Astrocyte (in vitro differentiated cells and primary cell): Measurements from ENCODE around the gene SIPA1. TPM values are rescaled to one million over a fixed set of nuclear protein-coding genes. Genes with fewer than 3 reads are reported as not detected.

Experiments
- DNase-seq: peaks from one replicate; pipeline ENCODE4 v3.0.0-alpha.2; 2010; ENCODE audit warnings: low read depth
- FAIRE-seq: peaks from 2 replicates; lab custom pipeline; 2011; peaks lifted over from hg19 to GRCh38; lab: Jason Lieb, UNC
- H2AFZ ChIP-seq: 2 replicates; pipeline ENCODE4 v1.6.0; 2012; ENCODE audit warnings: low read depth, low read length, inconsistent platforms
- H3K27ac ChIP-seq: 2 replicates; pipeline ENCODE4 v1.5.1; 2011; ENCODE audit warnings: low read depth, low read length, inconsistent platforms
- H3K27me3 ChIP-seq: 2 replicates; pipeline ENCODE4 v1.6.0; 2011; ENCODE audit warnings: low read length, inconsistent platforms; ENCODE audit not compliant: insufficient read depth
- H3K36me3 ChIP-seq: 2 replicates; pipeline ENCODE4 v1.5.1; 2011; ENCODE audit warnings: low read length, inconsistent platforms; ENCODE audit not compliant: insufficient read depth
- H3K4me1 ChIP-seq: 2 replicates; pipeline ENCODE4 v1.5.1; 2011; ENCODE audit warnings: low read length, inconsistent platforms; ENCODE audit not compliant: insufficient read depth
- H3K4me2 ChIP-seq: 2 replicates; pipeline ENCODE4 v1.6.0; 2012; ENCODE audit warnings: low read length, inconsistent platforms
- H3K4me3 ChIP-seq: 2 replicates; pipeline ENCODE4 v1.5.1; 2011; ENCODE audit warnings: low read depth, mild to moderate bottlenecking, low read length, inconsistent platforms; ENCODE audit not compliant: insufficient read depth
- H3K79me2 ChIP-seq: 2 replicates; pipeline ENCODE4 v1.6.0; 2012; ENCODE audit warnings: mild to moderate bottlenecking, low read length, inconsistent platforms; ENCODE audit not compliant: insufficient read depth
- H3K9ac ChIP-seq: 2 replicates; pipeline ENCODE4 v1.6.0; 2012; ENCODE audit warnings: mild to moderate bottlenecking, low read length, inconsistent platforms
- H3K9me3 ChIP-seq: 2 replicates; pipeline ENCODE4 v1.5.1; 2012; ENCODE audit warnings: low read depth, mild to moderate bottlenecking, low read length, inconsistent platforms; ENCODE audit not compliant: insufficient read depth
- H4K20me1 ChIP-seq: 2 replicates; pipeline ENCODE4 v1.6.0; 2012; ENCODE audit warnings: low read length, inconsistent platforms; ENCODE audit not compliant: insufficient read depth
- H3K27ac Mint-ChIP-seq: one replicate; pipeline ENCODE4 v1.8.0; 2021; ENCODE audit warnings: mild to moderate bottlenecking, mixed read lengths; ENCODE audit not compliant: unreplicated experiment
- H3K27me3 Mint-ChIP-seq: one replicate; pipeline ENCODE4 v1.8.0; 2021; ENCODE audit warnings: low read depth, mixed read lengths; ENCODE audit not compliant: unreplicated experiment
- H3K36me3 Mint-ChIP-seq: one replicate; pipeline ENCODE4 v1.8.0; 2021; ENCODE audit warnings: low read depth, mixed read lengths; ENCODE audit not compliant: unreplicated experiment
- H3K4me1 Mint-ChIP-seq: one replicate; pipeline ENCODE4 v1.8.0; 2021; ENCODE audit warnings: low read depth, mixed read lengths; ENCODE audit not compliant: unreplicated experiment
- H3K4me3 Mint-ChIP-seq: one replicate; pipeline ENCODE4 v1.8.0; 2021; ENCODE audit warnings: mild to moderate bottlenecking, moderate library complexity, mixed read lengths; ENCODE audit not compliant: unreplicated experiment
- H3K9me3 Mint-ChIP-seq: one replicate; pipeline ENCODE4 v1.8.0; 2021; ENCODE audit warnings: mild to moderate bottlenecking, mixed read lengths; ENCODE audit not compliant: unreplicated experiment
- EZH2 ChIP-seq: IDR thresholded peaks from 2 replicates; pipeline ENCODE4 v1.6.1; 2012; ENCODE audit warnings: mild to moderate bottlenecking, low read length, inconsistent platforms; ENCODE audit not compliant: insufficient read depth
- total RNA-seq: library from RNA; stranded (reverse); gene quantifications from 2 replicates; pipeline ENCODE4 v1.2.1, GENCODE V29; 2021
- TF ChIP-seq, protein P1 (sequence below): IDR thresholded peaks from 2 replicates; pipeline ENCODE4 v1.5.1; 2011; ENCODE audit warnings: low read depth, mild to moderate bottlenecking, inconsistent platforms, low read length, moderate library complexity; ENCODE audit not compliant: insufficient read depth

SIPA1 gene
- total RNA-seq, 1 donor from 2014 or later, result 26.7 TPM

DNA sequence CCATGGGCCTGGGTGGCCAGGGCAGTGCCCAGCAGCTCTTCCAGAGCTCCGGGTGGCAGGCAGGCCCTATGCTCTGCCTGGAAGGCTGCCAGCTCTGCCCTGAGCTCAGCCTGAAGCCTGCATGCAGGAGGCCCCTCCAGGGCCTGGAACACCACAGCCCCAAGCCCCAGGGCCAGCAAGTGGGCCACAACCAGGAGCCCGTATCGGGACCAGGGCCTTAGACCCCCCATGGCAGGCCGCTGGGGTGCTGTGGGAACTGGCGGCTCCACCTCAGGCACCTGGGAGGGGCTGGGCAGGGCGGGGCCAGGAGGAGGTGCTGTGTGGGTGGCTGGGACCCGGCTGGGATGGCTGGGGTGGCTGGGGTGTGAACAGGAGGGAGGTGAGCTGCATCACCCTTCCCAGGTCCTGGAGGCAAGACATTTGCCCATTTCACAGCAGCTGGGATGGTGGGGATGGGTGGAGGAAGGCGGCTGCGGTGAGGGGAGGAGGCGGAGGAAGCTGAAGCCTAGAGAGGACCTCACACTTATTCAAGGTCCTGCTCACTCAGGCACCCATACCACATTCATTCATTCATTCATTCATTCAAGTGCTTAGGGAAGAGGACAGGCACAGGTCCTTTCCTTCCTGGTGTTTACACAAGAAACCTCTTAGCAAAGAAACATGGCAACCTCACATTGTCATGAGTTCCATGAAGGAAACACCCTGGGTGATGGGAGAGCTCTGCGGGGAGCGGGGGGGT, 42.2 kb upstream of the SIPA1 start, which contains the start of gene KCNK7:
Gene KCNK7 (minus strand): TSS at position 258 of the 739 bp plus-strand sequence. CDS start 28 bp downstream, at position 230.
- H3K79me2 ChIP-seq, result no peaks in the 10 kb centered on the region
- FAIRE-seq (no peak), DNase-seq (no peak)
- no peak within 1 kb of the TSS for H3K4me3 Mint-ChIP-seq
- no peak within 1 kb of the TSS for H3K4me3 ChIP-seq
- TF ChIP-seq, protein P1, sequence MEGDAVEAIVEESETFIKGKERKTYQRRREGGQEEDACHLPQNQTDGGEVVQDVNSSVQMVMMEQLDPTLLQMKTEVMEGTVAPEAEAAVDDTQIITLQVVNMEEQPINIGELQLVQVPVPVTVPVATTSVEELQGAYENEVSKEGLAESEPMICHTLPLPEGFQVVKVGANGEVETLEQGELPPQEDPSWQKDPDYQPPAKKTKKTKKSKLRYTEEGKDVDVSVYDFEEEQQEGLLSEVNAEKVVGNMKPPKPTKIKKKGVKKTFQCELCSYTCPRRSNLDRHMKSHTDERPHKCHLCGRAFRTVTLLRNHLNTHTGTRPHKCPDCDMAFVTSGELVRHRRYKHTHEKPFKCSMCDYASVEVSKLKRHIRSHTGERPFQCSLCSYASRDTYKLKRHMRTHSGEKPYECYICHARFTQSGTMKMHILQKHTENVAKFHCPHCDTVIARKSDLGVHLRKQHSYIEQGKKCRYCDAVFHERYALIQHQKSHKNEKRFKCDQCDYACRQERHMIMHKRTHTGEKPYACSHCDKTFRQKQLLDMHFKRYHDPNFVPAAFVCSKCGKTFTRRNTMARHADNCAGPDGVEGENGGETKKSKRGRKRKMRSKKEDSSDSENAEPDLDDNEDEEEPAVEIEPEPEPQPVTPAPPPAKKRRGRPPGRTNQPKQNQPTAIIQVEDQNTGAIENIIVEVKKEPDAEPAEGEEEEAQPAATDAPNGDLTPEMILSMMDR, result no peak
- TF ChIP-seq EZH2, result no peak
- H3K9me3 Mint-ChIP-seq, result no peaks in the 10 kb centered on the region
- peaks cover 4% of the 10 kb centered on the region for H3K27me3 Mint-ChIP-seq
- H3K4me1 ChIP-seq, result peaks cover 4% of the 10 kb centered on the region
- no peaks in the 10 kb centered on the region for H3K27me3 ChIP-seq
- peaks cover 6% of the 10 kb centered on the region for H4K20me1 ChIP-seq
- H3K36me3 ChIP-seq, result peaks cover 2% of the 10 kb centered on the region
- H3K4me1 Mint-ChIP-seq, result no peaks in the 10 kb centered on the region
- no peaks in the 10 kb centered on the region for H3K9me3 ChIP-seq
- peaks cover 4% of the 10 kb centered on the region for H3K36me3 Mint-ChIP-seq
- no peak within 1 kb of the TSS for H3K4me2 ChIP-seq
- H3K27ac Mint-ChIP-seq, result no peak within 1 kb of the TSS
- no peak within 1 kb of the TSS for H3K9ac ChIP-seq
- H2AFZ ChIP-seq, result no peak within 1 kb of the TSS
- H3K27ac ChIP-seq, result no peak within 1 kb of the TSS

DNA sequence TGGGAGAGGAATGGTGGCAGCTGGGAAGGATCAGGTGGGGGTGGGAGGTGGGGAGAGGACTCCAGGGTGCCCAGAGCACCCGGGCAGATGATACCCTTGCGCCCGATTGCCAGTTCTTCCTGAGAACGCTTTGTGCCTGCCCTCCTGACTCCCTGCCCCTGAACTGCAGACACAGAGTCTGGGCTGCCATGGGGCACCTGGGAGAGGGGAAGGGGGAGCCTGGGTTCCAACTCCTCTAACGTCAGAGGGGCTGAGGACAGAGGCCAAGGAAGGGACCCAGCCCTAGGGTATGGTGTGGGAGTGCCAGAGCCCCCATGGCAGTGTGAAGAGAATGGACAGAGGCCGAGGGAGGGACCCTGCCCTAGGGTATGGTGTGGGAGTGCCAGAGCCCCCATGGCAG, 41.4 kb upstream of the SIPA1 start:
- Histone ChIP-seq H3K9me3 (no peaks in the 10 kb centered on the region), H3K27ac (no peak overlapping the region), H3K27me3 (no peaks in the 10 kb centered on the region), H3K4me1 (peaks cover 4% of the 10 kb centered on the region), H3K9ac (no peak overlapping the region), H3K36me3 (peaks cover 2% of the 10 kb centered on the region), H3K4me3 (no peak overlapping the region), H2AFZ (no peak overlapping the region), H4K20me1 (peaks cover 7% of the 10 kb centered on the region), H3K79me2 (no peaks in the 10 kb centered on the region), H3K4me2 (no peak overlapping the region)
- TF ChIP-seq, protein P1, result no peak
- no peak for TF ChIP-seq EZH2
- Mint-ChIP-seq H3K27ac (no peak overlapping the region), H3K9me3 (no peaks in the 10 kb centered on the region), H3K4me3 (no peak overlapping the region), H3K36me3 (peaks cover 10% of the 10 kb centered on the region), H3K27me3 (peaks cover 3% of the 10 kb centered on the region), H3K4me1 (no peaks in the 10 kb centered on the region)
- FAIRE-seq, result no peak
- DNase-seq, result no peak

DNA sequence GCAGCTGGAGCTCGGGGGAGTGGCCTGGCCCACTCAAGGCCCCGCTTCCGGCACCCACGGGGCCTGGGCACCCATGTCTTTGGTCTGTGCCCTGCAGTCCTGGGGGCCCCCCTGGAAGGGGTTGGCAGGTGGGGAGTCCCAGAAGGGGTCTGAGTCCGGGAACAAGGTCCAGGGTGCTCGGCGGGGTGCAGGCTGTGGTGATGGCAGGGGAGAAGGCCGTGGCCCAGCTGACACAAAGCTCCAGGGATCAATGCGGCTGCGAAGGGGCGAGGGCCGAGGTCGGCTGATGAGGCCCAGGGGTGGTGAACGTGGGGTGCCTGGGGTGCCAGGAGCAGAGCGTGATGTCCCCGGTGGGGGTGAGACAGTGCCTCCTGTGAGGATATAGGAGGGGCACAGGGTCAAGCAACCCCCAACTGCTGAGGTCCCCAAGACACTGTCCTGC, 39.6 kb upstream of the SIPA1 start:
- H2AFZ ChIP-seq, result no peak overlapping the region
- no peaks in the 10 kb centered on the region for H3K79me2 ChIP-seq
- H3K27ac ChIP-seq, result no peak overlapping the region
- no peaks in the 10 kb centered on the region for H3K4me1 ChIP-seq
- FAIRE-seq (no peak), DNase-seq (no peak)
- no peaks in the 10 kb centered on the region for H3K27me3 ChIP-seq
- peaks cover 6% of the 10 kb centered on the region for H4K20me1 ChIP-seq
- H3K4me3 Mint-ChIP-seq, result no peak overlapping the region
- H3K4me3 ChIP-seq, result no peak overlapping the region
- no peaks in the 10 kb centered on the region for H3K9me3 ChIP-seq
- H3K27me3 Mint-ChIP-seq, result peaks cover 3% of the 10 kb centered on the region
- H3K9me3 Mint-ChIP-seq, result no peaks in the 10 kb centered on the region
- H3K4me1 Mint-ChIP-seq, result no peaks in the 10 kb centered on the region
- TF ChIP-seq, protein P1, result no peak
- TF ChIP-seq EZH2, result no peak
- no peak overlapping the region for H3K9ac ChIP-seq
- peaks cover 10% of the 10 kb centered on the region for H3K36me3 Mint-ChIP-seq
- H3K36me3 ChIP-seq, result peaks cover 2% of the 10 kb centered on the region
- no peak overlapping the region for H3K27ac Mint-ChIP-seq
- no peak overlapping the region for H3K4me2 ChIP-seq
